Measurements from ENCODE around the gene PRR5L.

Gene PRR5L

GRCh38 chr11:36460220-36460619 is 164.1 kb downstream of the PRR5L start:
- Histone ChIP-seq H2AFZ (ENCODE audit: low read depth, low read length) (no peak overlapping the region), H3K27ac (ENCODE audit: low read length, poor library complexity, severe bottlenecking) (no peak overlapping the region), H3K4me2 (ENCODE audit: low read length, poor library complexity, severe bottlenecking) (no peak overlapping the region), H2BK120ac (ENCODE audit: low read depth, low read length) (no peak overlapping the region), H3K27me3 (ENCODE audit: control insufficient read depth in 1 of 2, insufficient read depth in 1 of 2, low read length in 2 of 2) (no peaks in the 10 kb centered on the region), H3K79me1 (replicated peaks; ENCODE audit: low read length, poor library complexity, severe bottlenecking) (peaks cover 28% of the 10 kb centered on the region), H2AK5ac (ENCODE audit: low read length, severe bottlenecking) (no peak overlapping the region), H3K18ac (ENCODE audit: low read depth in 1 of 2, low read length in 2 of 2) (no peak overlapping the region), H3K4me3 (ENCODE audit: insufficient read depth in 1 of 2, low read depth in 1 of 2, low read length in 2 of 2) (no peak overlapping the region), H3K4me1 (ENCODE audit: control insufficient read depth, insufficient read depth, low read depth, low read length) (peaks cover 33% of the 10 kb centered on the region), H3K9ac (ENCODE audit: low read length) (no peak overlapping the region), H3K9me3 (ENCODE audit: control insufficient read depth, low read length) (no peaks in the 10 kb centered on the region), H2BK12ac (ENCODE audit: low read length in 2 of 2) (no peak overlapping the region), H3K14ac (ENCODE audit: low read length in 2 of 2) (no peak overlapping the region), H2BK15ac (ENCODE audit: low read depth, poor library complexity, severe bottlenecking) (no peak overlapping the region), H4K8ac (ENCODE audit: low read length) (no peak overlapping the region), H3K36me3 (ENCODE audit: control insufficient read depth in 1 of 2, insufficient read depth in 2 of 2, low read depth in 1 of 2, low read length in 2 of 2) (peaks cover 0 to 44% of the 10 kb centered on the region in 2 experiments), H3K4ac (ENCODE audit: low read depth in 1 of 2, low read length in 2 of 2) (no peak overlapping the region), H3K23ac (ENCODE audit: low read length in 2 of 2) (no peak overlapping the region), H2BK5ac (ENCODE audit: low read depth, low read length, poor library complexity, severe bottlenecking) (no peak overlapping the region), H4K91ac (ENCODE audit: low read length) (no peak overlapping the region)
- 78% methylated on average over 7 of the region's 10 CpGs for WGBS
- no peak for DNase-seq

- Histone ChIP-seq H3K4me3 (ENCODE audit: insufficient read depth in 1 of 2, low read depth in 1 of 2, low read length in 2 of 2) (no peak overlapping the region), H2AK5ac (ENCODE audit: low read length, severe bottlenecking) (peak overlapping the region; percentile 18), H3K4me1 (ENCODE audit: control insufficient read depth, insufficient read depth, low read depth, low read length) (peaks cover 19% of the 10 kb centered on the region), H3K18ac (ENCODE audit: low read depth in 1 of 2, low read length in 2 of 2) (peak overlapping the region; percentile 14 to 82), H2BK12ac (ENCODE audit: low read length in 2 of 2) (peak overlapping the region; percentile 37 to 51), H2BK120ac (ENCODE audit: low read depth, low read length) (peak overlapping the region; percentile 87), H3K4ac (ENCODE audit: low read depth in 1 of 2, low read length in 2 of 2) (peak overlapping the region in 1 of 2 experiments; percentile 76), H3K27me3 (ENCODE audit: control insufficient read depth in 1 of 2, insufficient read depth in 1 of 2, low read length in 2 of 2) (no peaks in the 10 kb centered on the region), H3K27ac (ENCODE audit: low read length, poor library complexity, severe bottlenecking) (no peak overlapping the region), H3K14ac (ENCODE audit: low read length in 2 of 2) (peak overlapping the region in 1 of 2 experiments; percentile 74), H3K9ac (ENCODE audit: low read length) (no peak overlapping the region), H3K23ac (ENCODE audit: low read length in 2 of 2) (no peak overlapping the region), H2AFZ (ENCODE audit: low read depth, low read length) (no peak overlapping the region), H4K91ac (ENCODE audit: low read length) (peak overlapping the region; percentile 78), H3K9me3 (ENCODE audit: control insufficient read depth, low read length) (no peaks in the 10 kb centered on the region), H2BK5ac (ENCODE audit: low read depth, low read length, poor library complexity, severe bottlenecking) (no peak overlapping the region), H3K79me1 (replicated peaks; ENCODE audit: low read length, poor library complexity, severe bottlenecking) (peaks cover 28% of the 10 kb centered on the region), H2BK15ac (ENCODE audit: low read depth, poor library complexity, severe bottlenecking) (peak overlapping the region; percentile 84), H3K4me2 (ENCODE audit: low read length, poor library complexity, severe bottlenecking) (no peak overlapping the region), H4K8ac (ENCODE audit: low read length) (no peak overlapping the region), H3K36me3 (ENCODE audit: control insufficient read depth in 1 of 2, insufficient read depth in 2 of 2, low read depth in 1 of 2, low read length in 2 of 2) (peaks cover 0 to 42% of the 10 kb centered on the region in 2 experiments)
- DNase-seq: no peak
- WGBS: 96% methylated on average over 15 of the region's 15 CpGs
These were observed 166.2 kb downstream of the PRR5L start for GRCh38 chr11:36462321-36462720.

GRCh38 chr11:36463781-36464180 is 167.7 kb downstream of the PRR5L start:
- Histone ChIP-seq H3K18ac (ENCODE audit: low read depth in 1 of 2, low read length in 2 of 2) (peak overlapping the region in 1 of 2 experiments; percentile 82), H2BK5ac (ENCODE audit: low read depth, low read length, poor library complexity, severe bottlenecking) (no peak overlapping the region), H3K4me1 (ENCODE audit: control insufficient read depth, insufficient read depth, low read depth, low read length) (peaks cover 25% of the 10 kb centered on the region), H2AFZ (ENCODE audit: low read depth, low read length) (no peak overlapping the region), H2BK15ac (ENCODE audit: low read depth, poor library complexity, severe bottlenecking) (no peak overlapping the region), H3K4ac (ENCODE audit: low read depth in 1 of 2, low read length in 2 of 2) (peak overlapping the region in 1 of 2 experiments; percentile 17), H3K27me3 (ENCODE audit: control insufficient read depth in 1 of 2, insufficient read depth in 1 of 2, low read length in 2 of 2) (peaks cover 0 to 3% of the 10 kb centered on the region in 2 experiments), H3K79me1 (replicated peaks; ENCODE audit: low read length, poor library complexity, severe bottlenecking) (peaks cover 21% of the 10 kb centered on the region), H3K4me2 (ENCODE audit: low read length, poor library complexity, severe bottlenecking) (no peak overlapping the region), H4K91ac (ENCODE audit: low read length) (no peak overlapping the region), H3K23ac (ENCODE audit: low read length in 2 of 2) (no peak overlapping the region), H4K8ac (ENCODE audit: low read length) (no peak overlapping the region), H3K9ac (ENCODE audit: low read length) (no peak overlapping the region), H2BK120ac (ENCODE audit: low read depth, low read length) (peak overlapping the region; percentile 55), H3K27ac (ENCODE audit: low read length, poor library complexity, severe bottlenecking) (peak overlapping the region; percentile 70), H2AK5ac (ENCODE audit: low read length, severe bottlenecking) (peak overlapping the region; percentile 16), H2BK12ac (ENCODE audit: low read length in 2 of 2) (peak overlapping the region; percentile 21 to 22), H3K9me3 (ENCODE audit: control insufficient read depth, low read length) (no peaks in the 10 kb centered on the region), H3K36me3 (ENCODE audit: control insufficient read depth in 1 of 2, insufficient read depth in 2 of 2, low read depth in 1 of 2, low read length in 2 of 2) (peaks cover 0 to 31% of the 10 kb centered on the region in 2 experiments), H3K14ac (ENCODE audit: low read length in 2 of 2) (no peak overlapping the region), H3K4me3 (ENCODE audit: insufficient read depth in 1 of 2, low read depth in 1 of 2, low read length in 2 of 2) (no peak overlapping the region)
- 44% methylated on average over 2 of the region's 3 CpGs for WGBS
- peak; percentile 75 for DNase-seq

- Histone ChIP-seq H4K8ac (ENCODE audit: low read length) (no peak overlapping the region), H4K91ac (ENCODE audit: low read length) (no peak overlapping the region), H3K14ac (ENCODE audit: low read length in 2 of 2) (no peak overlapping the region), H2AK5ac (ENCODE audit: low read length, severe bottlenecking) (no peak overlapping the region), H3K4me2 (ENCODE audit: low read length, poor library complexity, severe bottlenecking) (no peak overlapping the region), H2BK15ac (ENCODE audit: low read depth, poor library complexity, severe bottlenecking) (no peak overlapping the region), H3K4ac (ENCODE audit: low read depth in 1 of 2, low read length in 2 of 2) (no peak overlapping the region), H3K4me3 (ENCODE audit: insufficient read depth in 1 of 2, low read depth in 1 of 2, low read length in 2 of 2) (no peak overlapping the region), H3K4me1 (ENCODE audit: control insufficient read depth, insufficient read depth, low read depth, low read length) (peaks cover 22% of the 10 kb centered on the region), H3K79me1 (replicated peaks; ENCODE audit: low read length, poor library complexity, severe bottlenecking) (peaks cover 16% of the 10 kb centered on the region), H2BK12ac (ENCODE audit: low read length in 2 of 2) (no peak overlapping the region), H3K36me3 (ENCODE audit: control insufficient read depth in 1 of 2, insufficient read depth in 2 of 2, low read depth in 1 of 2, low read length in 2 of 2) (peaks cover 0 to 26% of the 10 kb centered on the region in 2 experiments), H3K23ac (ENCODE audit: low read length in 2 of 2) (no peak overlapping the region), H3K27me3 (ENCODE audit: control insufficient read depth in 1 of 2, insufficient read depth in 1 of 2, low read length in 2 of 2) (peaks cover 0 to 3% of the 10 kb centered on the region in 2 experiments), H3K27ac (ENCODE audit: low read length, poor library complexity, severe bottlenecking) (peak overlapping the region; percentile 70), H2BK120ac (ENCODE audit: low read depth, low read length) (no peak overlapping the region), H2BK5ac (ENCODE audit: low read depth, low read length, poor library complexity, severe bottlenecking) (no peak overlapping the region), H3K9ac (ENCODE audit: low read length) (no peak overlapping the region), H3K9me3 (ENCODE audit: control insufficient read depth, low read length) (no peaks in the 10 kb centered on the region), H2AFZ (ENCODE audit: low read depth, low read length) (no peak overlapping the region), H3K18ac (ENCODE audit: low read depth in 1 of 2, low read length in 2 of 2) (no peak overlapping the region)
- WGBS: no CpG with 5 or more reads among the region's 3 CpGs
- DNase-seq: no peak
These were observed 168.6 kb downstream of the PRR5L start for GRCh38 chr11:36464720-36465119.

All from mesenchymal stem cell (in vitro differentiated cells and primary cell).